Lower leg skin (tissue), 3 donors: Measurements from ENCODE around the gene RHOF.

Experiments
- CTCF ChIP-seq, 3 donors: fragments of 450-650 bp; IDR thresholded peaks; one replicate each; pipeline ENCODE4 v1.5.1; 2016; ENCODE audit warnings: antibody characterized with exemption in 3 of 3, mild to moderate bottlenecking in 3 of 3, moderate library complexity in 2 of 3
- POLR2A ChIP-seq, 2 donors: fragments of 450-650 bp; IDR thresholded peaks; one replicate each; pipeline ENCODE4 v1.6.1; 2016 to 2017; ENCODE audit warnings: antibody characterized with exemption in 2 of 2, mild to moderate bottlenecking in 1 of 2, moderate library complexity in 1 of 2

- TF ChIP-seq CTCF (IDR thresholded peaks at IDR 0.05) (no peak), POLR2A (IDR thresholded peaks at IDR 0.05) (no peak)
These were observed 34.8 kb upstream of the RHOF start for GRCh38 chr12:121828306-121828705.
